ENCODE data around the gene LRRC26.

DNA sequence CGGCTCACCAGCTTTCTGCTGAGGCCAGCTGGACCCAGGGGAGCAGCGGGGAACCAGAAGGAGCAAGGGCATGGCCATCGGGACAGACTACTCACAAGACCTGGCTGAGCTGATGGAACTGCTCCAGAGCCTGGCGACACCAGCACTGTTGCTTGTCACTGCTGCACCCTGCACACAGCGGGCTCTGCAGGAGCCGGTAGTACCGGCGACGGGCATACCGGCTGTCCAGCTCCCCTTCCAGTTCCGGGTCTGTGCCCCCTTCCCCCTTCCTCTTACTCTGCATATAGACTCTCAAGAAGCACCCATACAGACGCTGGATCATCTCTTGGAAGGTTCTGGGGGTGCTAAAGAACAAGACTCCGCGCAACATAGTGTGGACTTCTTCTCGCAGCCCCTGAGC is 17.5 kb upstream of the LRRC26 start:
- no peak for TF ChIP-seq EZH2 (IDR thresholded peaks at IDR 0.05; ENCODE audit: low read length, unreplicated experiment)
- TF ChIP-seq, protein P1, sequence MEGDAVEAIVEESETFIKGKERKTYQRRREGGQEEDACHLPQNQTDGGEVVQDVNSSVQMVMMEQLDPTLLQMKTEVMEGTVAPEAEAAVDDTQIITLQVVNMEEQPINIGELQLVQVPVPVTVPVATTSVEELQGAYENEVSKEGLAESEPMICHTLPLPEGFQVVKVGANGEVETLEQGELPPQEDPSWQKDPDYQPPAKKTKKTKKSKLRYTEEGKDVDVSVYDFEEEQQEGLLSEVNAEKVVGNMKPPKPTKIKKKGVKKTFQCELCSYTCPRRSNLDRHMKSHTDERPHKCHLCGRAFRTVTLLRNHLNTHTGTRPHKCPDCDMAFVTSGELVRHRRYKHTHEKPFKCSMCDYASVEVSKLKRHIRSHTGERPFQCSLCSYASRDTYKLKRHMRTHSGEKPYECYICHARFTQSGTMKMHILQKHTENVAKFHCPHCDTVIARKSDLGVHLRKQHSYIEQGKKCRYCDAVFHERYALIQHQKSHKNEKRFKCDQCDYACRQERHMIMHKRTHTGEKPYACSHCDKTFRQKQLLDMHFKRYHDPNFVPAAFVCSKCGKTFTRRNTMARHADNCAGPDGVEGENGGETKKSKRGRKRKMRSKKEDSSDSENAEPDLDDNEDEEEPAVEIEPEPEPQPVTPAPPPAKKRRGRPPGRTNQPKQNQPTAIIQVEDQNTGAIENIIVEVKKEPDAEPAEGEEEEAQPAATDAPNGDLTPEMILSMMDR (conservative IDR thresholded peaks at IDR 0.05; ENCODE audit: low read depth, low read length) = no peak

All from PC-3 (cell line).